HG02610 (cell line): ENCODE data around the gene PTPRN.
"Not testable (repeated sequence)": the region's sequence is repeated elsewhere in the genome, so short reads cannot be mapped to it uniquely, and the experiment has no call there.

Source experiments
- ATAC-seq: cut with Tn5 transposase; IDR thresholded peaks from one replicate; pipeline ENCODE4 v1.9.1; 2021; ENCODE audit warnings: mild to moderate bottlenecking, moderate library complexity; ENCODE audit not compliant: unreplicated experiment

Gene PTPRN

DNA sequence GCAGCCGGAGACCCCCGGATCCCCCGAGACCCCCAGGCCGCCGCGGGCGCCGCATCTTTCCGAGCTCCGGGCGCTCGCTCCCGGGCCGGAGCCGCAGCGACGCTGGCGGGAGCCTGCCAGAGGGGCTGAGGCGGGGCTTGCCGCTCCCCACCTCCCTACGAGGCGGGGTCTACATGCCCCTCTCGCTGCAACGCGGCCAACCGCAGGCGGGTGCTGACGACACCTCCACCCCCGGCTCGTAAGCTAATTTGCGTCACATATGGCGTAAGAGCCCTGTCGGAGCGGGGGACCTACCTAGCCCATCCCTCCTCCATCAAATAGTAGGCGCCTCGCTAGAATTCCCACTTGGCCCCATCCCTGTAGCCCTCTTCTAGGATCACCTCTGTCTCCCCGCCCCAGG lies at the start of gene PTPRN:
TSS of gene PTPRN (minus strand) at position 124 of the 400 bp plus-strand sequence. CDS start at position 55, 69 bp downstream.
- no peak for ATAC-seq

- ATAC-seq: no peak
Observed at GRCh38 chr2:219358170-219359075, 49.2 kb upstream of the PTPRN start.

DNA sequence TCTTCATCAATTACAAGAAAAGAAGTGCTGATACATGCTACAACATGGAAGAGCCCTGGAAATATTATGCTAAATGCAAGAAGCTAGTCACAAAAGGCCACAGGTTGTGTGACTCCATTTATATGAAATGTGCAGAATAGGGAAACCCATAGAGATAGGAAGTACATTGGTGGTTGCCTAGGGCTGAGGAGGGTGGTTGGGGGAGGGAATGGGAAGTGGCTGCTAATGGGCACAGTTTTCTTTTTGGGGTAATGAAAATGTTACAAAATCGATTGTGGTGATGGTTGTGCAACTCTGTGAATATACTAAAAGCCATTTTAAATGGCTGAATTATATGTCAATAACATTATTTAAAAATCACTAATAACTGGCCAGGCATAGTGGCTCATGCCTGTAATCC lies 47.6 kb upstream of the PTPRN start:
- no peak for ATAC-seq

- ATAC-seq: no peak
Observed at GRCh38 chr2:219354582-219354981, 45.4 kb upstream of the PTPRN start.

- ATAC-seq: no peak
Observed at GRCh38 chr2:219353129-219353528, 43.9 kb upstream of the PTPRN start.

GRCh38 chr2:219352448-219353023 lies 43.3 kb upstream of the PTPRN start:
- no peak for ATAC-seq

GRCh38 chr2:219350710-219351221 lies 41.6 kb upstream of the PTPRN start:
- ATAC-seq: no peak

GRCh38 chr2:219350215-219350614 lies 41.0 kb upstream of the PTPRN start:
- no peak for ATAC-seq

DNA sequence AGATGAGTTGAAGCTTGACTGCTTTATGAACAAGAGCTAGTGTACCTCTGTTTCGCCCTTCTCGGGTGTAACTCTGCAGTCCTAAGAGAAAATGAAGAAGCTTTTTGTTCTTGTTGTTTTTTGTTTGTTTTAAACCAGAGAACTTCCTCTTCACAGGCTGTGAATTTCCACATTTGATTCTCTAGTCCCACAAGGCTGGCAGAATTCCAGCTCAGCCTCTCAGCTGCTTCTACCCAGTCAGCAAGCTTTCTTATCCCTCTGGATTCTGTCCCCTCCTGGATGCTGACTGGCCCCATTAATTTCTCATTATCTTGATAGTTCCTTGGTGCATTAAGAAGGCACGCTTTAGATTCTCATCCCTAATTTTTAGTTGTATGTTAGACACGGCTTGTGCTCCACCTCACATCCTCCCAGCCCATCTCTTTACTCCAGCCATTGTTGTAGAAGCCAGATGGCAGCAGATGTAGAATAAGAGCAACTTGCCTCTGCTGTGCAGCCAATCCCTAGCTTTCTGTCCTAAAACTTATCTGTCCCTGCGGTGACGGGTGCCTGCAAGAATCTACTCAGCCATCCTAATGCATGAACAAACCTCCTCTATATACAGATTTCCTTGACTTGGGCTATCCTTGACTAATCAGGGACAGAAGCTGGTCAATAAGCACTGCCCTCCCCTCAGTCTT lies 35.7 kb upstream of the PTPRN start:
- ATAC-seq: no peak

DNA sequence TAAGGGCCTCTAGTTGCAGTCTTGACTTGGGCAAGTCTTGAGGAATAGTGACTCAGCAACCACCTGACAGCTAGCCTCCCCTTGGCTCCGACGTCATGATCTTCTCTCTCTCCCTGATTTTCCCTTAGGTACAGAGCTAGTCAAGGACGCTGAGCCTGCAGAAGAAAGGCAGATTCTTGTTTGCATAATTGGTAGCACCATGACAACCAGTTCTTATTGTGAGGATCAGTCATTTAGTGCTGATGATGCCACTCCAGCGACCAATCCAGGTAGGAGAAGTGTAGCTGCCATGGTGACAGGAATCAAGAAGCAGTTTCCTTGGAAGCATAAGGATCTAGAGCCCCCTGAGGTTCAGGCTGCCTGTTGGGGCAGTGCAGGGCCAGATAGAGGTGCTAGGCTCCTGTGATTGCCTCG lies 26.2 kb upstream of the PTPRN start:
- ATAC-seq: no peak

- no peak for ATAC-seq
Observed at GRCh38 chr2:219334076-219334475, 24.9 kb upstream of the PTPRN start.

- no peak for ATAC-seq
Observed at GRCh38 chr2:219332542-219332941, 23.3 kb upstream of the PTPRN start, which contains the start of gene RESP18. RESP18 (minus strand) TSS chr2:219332744.

GRCh38 chr2:219331560-219332213 lies 22.5 kb upstream of the PTPRN start:
- ATAC-seq: no peak

- ATAC-seq: no peak
Observed at GRCh38 chr2:219327719-219328118, 18.5 kb upstream of the PTPRN start.

DNA sequence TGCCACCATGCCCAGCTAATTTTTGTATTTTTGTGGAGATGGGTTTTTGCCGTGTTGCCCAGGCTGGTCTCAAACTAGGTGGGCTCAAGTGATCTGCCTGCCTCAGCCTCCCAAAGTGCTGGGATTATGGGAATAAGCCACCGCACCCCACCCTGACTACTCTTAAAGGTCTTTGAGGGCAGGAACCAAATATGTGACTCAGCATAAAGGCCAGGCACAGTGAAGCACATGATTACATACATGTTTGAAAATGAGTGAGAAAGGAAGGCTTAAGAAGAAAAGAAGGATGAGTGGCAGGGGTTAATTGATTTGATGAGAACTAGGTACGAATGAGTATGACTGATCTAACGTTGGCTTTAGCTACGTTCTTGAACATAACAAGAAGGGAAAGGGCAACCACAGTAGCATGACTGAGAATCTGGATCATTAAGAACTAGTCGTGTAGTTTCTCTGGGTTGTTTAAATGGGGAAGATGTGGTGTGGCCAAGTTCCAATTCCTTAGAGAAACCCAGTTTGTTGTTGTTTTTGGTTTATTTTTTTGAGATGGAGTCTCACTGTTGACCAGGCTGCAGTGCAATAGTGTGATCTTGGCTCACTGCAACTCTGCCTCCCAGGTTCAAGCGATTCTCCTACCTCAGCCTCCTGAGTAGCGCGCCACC lies 16.6 kb upstream of the PTPRN start:
- no peak for ATAC-seq

GRCh38 chr2:219325136-219325535 lies 15.9 kb upstream of the PTPRN start:
- ATAC-seq: no peak

DNA sequence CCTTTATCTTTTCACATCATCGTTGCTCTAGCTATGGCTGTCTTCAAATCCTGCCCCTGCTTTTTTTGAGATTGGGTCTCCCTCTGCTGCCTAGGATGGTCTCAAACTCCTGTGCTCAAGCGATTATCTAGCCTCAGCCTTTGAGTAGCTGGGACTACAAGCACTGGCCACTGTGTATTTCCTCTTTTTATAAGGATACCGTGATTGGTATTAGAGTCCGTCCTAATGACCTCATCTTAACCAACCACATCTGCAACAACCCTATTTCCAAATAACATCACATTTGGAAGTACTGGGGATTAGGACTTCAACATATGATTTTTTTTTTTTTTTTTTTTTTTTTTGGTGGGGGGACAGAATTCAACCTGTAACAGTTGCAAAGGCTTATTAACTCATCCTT lies 14.2 kb upstream of the PTPRN start:
- ATAC-seq: no peak

DNA sequence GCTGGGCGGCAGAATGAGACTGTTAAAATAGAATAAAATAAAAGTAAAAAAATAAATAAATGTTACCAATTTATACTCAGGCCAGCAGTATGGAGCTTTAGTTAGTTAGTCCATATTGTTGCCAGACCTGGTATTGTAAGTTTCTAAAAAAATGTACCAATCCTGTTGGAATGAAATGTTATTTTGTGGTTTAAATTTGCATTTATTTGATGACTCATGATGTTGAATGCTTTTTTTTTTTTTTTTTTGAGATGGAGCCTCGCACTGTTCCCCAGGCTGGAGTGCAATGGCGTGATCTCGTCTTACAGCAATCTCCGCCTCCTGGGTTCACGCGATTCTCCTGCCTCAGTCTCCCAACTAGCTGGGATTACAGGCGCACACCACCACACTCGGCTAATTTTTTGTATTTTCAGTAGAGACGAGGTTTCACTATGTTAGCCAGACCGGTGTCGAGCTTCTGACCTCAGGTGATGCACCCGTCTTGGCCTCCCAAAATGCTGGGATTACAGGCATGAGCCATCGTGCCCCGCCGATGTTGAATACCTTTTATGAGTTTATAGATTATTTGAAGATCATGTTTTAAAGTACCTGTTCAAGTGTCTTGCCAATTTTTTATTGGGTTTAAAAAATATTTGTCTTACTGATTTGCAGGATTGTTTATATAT lies 5.7 kb upstream of the PTPRN start:
- no peak for ATAC-seq

- ATAC-seq: not testable (repeated sequence)
Observed at GRCh38 chr2:219312683-219313263, 3.6 kb upstream of the PTPRN start.
